Activated naive CD8-positive, alpha-beta T cell (primary cell): ENCODE measurements around the gene KIF12.

Source experiments
- H3K27ac Mint-ChIP-seq: one replicate; pipeline ENCODE4 v1.8.0; 2021; ENCODE audit warnings: mixed read lengths
- H3K27me3 Mint-ChIP-seq: one replicate; pipeline ENCODE4 v1.8.0; 2021; ENCODE audit warnings: mixed read lengths
- H3K36me3 Mint-ChIP-seq: one replicate; pipeline ENCODE4 v1.8.0; 2021; ENCODE audit warnings: mixed read lengths
- H3K4me1 Mint-ChIP-seq: one replicate; pipeline ENCODE4 v1.8.0; 2021; ENCODE audit warnings: low read depth, mixed read lengths
- H3K4me3 Mint-ChIP-seq: one replicate; pipeline ENCODE4 v1.8.0; 2021; ENCODE audit warnings: mild to moderate bottlenecking, mixed read lengths
- H3K9me3 Mint-ChIP-seq: one replicate; pipeline ENCODE4 v1.8.0; 2021; ENCODE audit warnings: low read depth, mixed read lengths

KIF12 gene

GRCh38 chr9:114057161-114057885 lies 41.8 kb downstream of the KIF12 start:
- Mint-ChIP-seq H3K36me3 (no peaks in the 10 kb centered on the region), H3K9me3 (no peaks in the 10 kb centered on the region), H3K4me1 (no peaks in the 10 kb centered on the region), H3K27ac (no peak overlapping the region), H3K4me3 (no peak overlapping the region), H3K27me3 (peaks cover 4% of the 10 kb centered on the region)

- Mint-ChIP-seq H3K36me3 (no peaks in the 10 kb centered on the region), H3K4me3 (no peak overlapping the region), H3K9me3 (no peaks in the 10 kb centered on the region), H3K27me3 (no peaks in the 10 kb centered on the region), H3K4me1 (no peaks in the 10 kb centered on the region), H3K27ac (no peak overlapping the region)
Observed at GRCh38 chr9:114056527-114056926, 42.6 kb downstream of the KIF12 start.

- H3K27ac Mint-ChIP-seq: no peak overlapping the region
Observed at GRCh38 chr9:114055894-114056293, 43.2 kb downstream of the KIF12 start.

GRCh38 chr9:114055061-114055460 lies 44.0 kb downstream of the KIF12 start:
- Mint-ChIP-seq H3K27me3 (no peaks in the 10 kb centered on the region), H3K27ac (no peak overlapping the region)

More at GRCh38 chr9:114055894-114056293, 43.2 kb downstream of the KIF12 start:
- H3K4me1 Mint-ChIP-seq: no peaks in the 10 kb centered on the region
- no peak overlapping the region for H3K4me3 Mint-ChIP-seq
- H3K36me3 Mint-ChIP-seq: no peaks in the 10 kb centered on the region
- H3K27me3 Mint-ChIP-seq: no peaks in the 10 kb centered on the region
- H3K9me3 Mint-ChIP-seq: no peaks in the 10 kb centered on the region

GRCh38 chr9:114054191-114054690 lies 44.9 kb downstream of the KIF12 start:
- no peaks in the 10 kb centered on the region for H3K4me1 Mint-ChIP-seq
- H3K36me3 Mint-ChIP-seq: no peaks in the 10 kb centered on the region
- no peak overlapping the region for H3K27ac Mint-ChIP-seq
- H3K4me3 Mint-ChIP-seq: no peak overlapping the region
- no peaks in the 10 kb centered on the region for H3K27me3 Mint-ChIP-seq
- no peaks in the 10 kb centered on the region for H3K9me3 Mint-ChIP-seq

More at GRCh38 chr9:114055061-114055460, 44.0 kb downstream of the KIF12 start:
- Mint-ChIP-seq H3K4me3 (no peak overlapping the region), H3K4me1 (no peaks in the 10 kb centered on the region), H3K36me3 (no peaks in the 10 kb centered on the region), H3K9me3 (no peaks in the 10 kb centered on the region)

- no peaks in the 10 kb centered on the region for H3K36me3 Mint-ChIP-seq
- no peaks in the 10 kb centered on the region for H3K4me1 Mint-ChIP-seq
- H3K9me3 Mint-ChIP-seq: no peaks in the 10 kb centered on the region
- H3K27ac Mint-ChIP-seq: no peak overlapping the region
- H3K4me3 Mint-ChIP-seq: no peak overlapping the region
- H3K27me3 Mint-ChIP-seq: no peaks in the 10 kb centered on the region
Observed at GRCh38 chr9:114053246-114054005, 45.7 kb downstream of the KIF12 start.

GRCh38 chr9:114051706-114052105 lies 47.4 kb downstream of the KIF12 start:
- no peaks in the 10 kb centered on the region for H3K9me3 Mint-ChIP-seq
- no peaks in the 10 kb centered on the region for H3K27me3 Mint-ChIP-seq
- H3K4me1 Mint-ChIP-seq: no peaks in the 10 kb centered on the region
- H3K27ac Mint-ChIP-seq: no peak overlapping the region
- no peak overlapping the region for H3K4me3 Mint-ChIP-seq
- no peaks in the 10 kb centered on the region for H3K36me3 Mint-ChIP-seq

- H3K36me3 Mint-ChIP-seq: no peaks in the 10 kb centered on the region
- no peaks in the 10 kb centered on the region for H3K4me1 Mint-ChIP-seq
- no peak overlapping the region for H3K4me3 Mint-ChIP-seq
- H3K27ac Mint-ChIP-seq: no peak overlapping the region
- H3K9me3 Mint-ChIP-seq: no peaks in the 10 kb centered on the region
- H3K27me3 Mint-ChIP-seq: no peaks in the 10 kb centered on the region
Observed at GRCh38 chr9:114051281-114051680, 47.8 kb downstream of the KIF12 start.

GRCh38 chr9:114050646-114051045 lies 48.4 kb downstream of the KIF12 start:
- H3K4me3 Mint-ChIP-seq: no peak overlapping the region
- no peaks in the 10 kb centered on the region for H3K4me1 Mint-ChIP-seq
- H3K9me3 Mint-ChIP-seq: no peaks in the 10 kb centered on the region
- no peaks in the 10 kb centered on the region for H3K27me3 Mint-ChIP-seq
- no peaks in the 10 kb centered on the region for H3K36me3 Mint-ChIP-seq
- no peak overlapping the region for H3K27ac Mint-ChIP-seq

GRCh38 chr9:114050226-114050568 lies 48.9 kb downstream of the KIF12 start:
- H3K27me3 Mint-ChIP-seq: no peaks in the 10 kb centered on the region
- H3K4me3 Mint-ChIP-seq: no peak overlapping the region
- no peak overlapping the region for H3K27ac Mint-ChIP-seq
- no peaks in the 10 kb centered on the region for H3K9me3 Mint-ChIP-seq
- H3K4me1 Mint-ChIP-seq: no peaks in the 10 kb centered on the region
- no peaks in the 10 kb centered on the region for H3K36me3 Mint-ChIP-seq

GRCh38 chr9:114049441-114050225 lies 49.5 kb downstream of the KIF12 start:
- no peaks in the 10 kb centered on the region for H3K27me3 Mint-ChIP-seq
- no peak overlapping the region for H3K4me3 Mint-ChIP-seq
- H3K27ac Mint-ChIP-seq: no peak overlapping the region
- H3K4me1 Mint-ChIP-seq: no peaks in the 10 kb centered on the region
- H3K9me3 Mint-ChIP-seq: no peaks in the 10 kb centered on the region
- no peaks in the 10 kb centered on the region for H3K36me3 Mint-ChIP-seq

GRCh38 chr9:114048533-114049415 lies 50.3 kb downstream of the KIF12 start:
- H3K9me3 Mint-ChIP-seq: no peaks in the 10 kb centered on the region
- H3K27ac Mint-ChIP-seq: no peak overlapping the region
- H3K4me1 Mint-ChIP-seq: no peaks in the 10 kb centered on the region
- no peaks in the 10 kb centered on the region for H3K27me3 Mint-ChIP-seq
- H3K36me3 Mint-ChIP-seq: no peaks in the 10 kb centered on the region
- H3K4me3 Mint-ChIP-seq: no peak overlapping the region

- Mint-ChIP-seq H3K36me3 (no peaks in the 10 kb centered on the region), H3K27me3 (no peaks in the 10 kb centered on the region), H3K27ac (no peak overlapping the region), H3K4me3 (no peak overlapping the region), H3K9me3 (no peaks in the 10 kb centered on the region), H3K4me1 (no peaks in the 10 kb centered on the region)
Observed at GRCh38 chr9:114047717-114048116, 51.4 kb downstream of the KIF12 start.

- Mint-ChIP-seq H3K27ac (no peak overlapping the region), H3K36me3 (no peaks in the 10 kb centered on the region), H3K4me1 (no peaks in the 10 kb centered on the region), H3K27me3 (no peaks in the 10 kb centered on the region), H3K9me3 (no peaks in the 10 kb centered on the region), H3K4me3 (no peak overlapping the region)
Observed at GRCh38 chr9:114046875-114047274, 52.2 kb downstream of the KIF12 start.
